ENCODE measurements around the gene TSPAN4. TPM values are rescaled to one million over a fixed set of nuclear protein-coding genes. Genes with fewer than 3 reads are reported as not detected.

Gene TSPAN4
- total and polyA plus RNA-seq, 10 of the 15 experiments (the other 5 are each of a cell fraction or from before 2014, with no cell fraction given), result 0.37 to 14.0 (median 8.5) TPM; not detected in 1

GRCh38 chr11:855796-856195 lies 13.1 kb downstream of the TSPAN4 start (continued):
- TF ChIP-seq PBX3 (IDR thresholded peaks at IDR 0.05; ENCODE audit: insufficient replicate concordance, low read depth, low read length) (no peak), ZNF687 (IDR thresholded peaks at IDR 0.05) (no peak), YBX1 (IDR thresholded peaks at IDR 0.05) (no peak), PML (IDR thresholded peaks at IDR 0.05; ENCODE audit: low read length) (no peak)

GRCh38 chr11:856397-856796 lies 13.7 kb downstream of the TSPAN4 start:
- CTCF ChIA-PET, result no interaction called here
- FAIRE-seq (no peak), ATAC-seq (no peak), DNase-seq (ENCODE audit: low read depth, low spot score) (no peak)
- 23% methylated on average over 8 of the region's 8 CpGs for WGBS (ENCODE audit: insufficient coverage, insufficient replicate concordance, low lambda C conversion rate, missing lambda C conversion rate)
- Histone ChIP-seq H3K4me1 (ENCODE audit: control insufficient read depth, insufficient read depth, low read length) (no peaks in the 10 kb centered on the region), H3K79me2 (ENCODE audit: control insufficient read depth, insufficient read depth, low read length) (no peaks in the 10 kb centered on the region), H3K9ac (ENCODE audit: control insufficient read depth, insufficient read depth, low read length) (no peak overlapping the region), H2AFZ (ENCODE audit: control insufficient read depth, low read depth, low read length) (no peak overlapping the region), H3K36me3 (ENCODE audit: control insufficient read depth in 2 of 2, insufficient read depth in 2 of 2, low read length in 1 of 2) (no peaks in the 10 kb centered on the region), H4K20me1 (ENCODE audit: control insufficient read depth, insufficient read depth) (no peaks in the 10 kb centered on the region), H3K4me3 (no peak overlapping the region), H3K4me2 (ENCODE audit: control insufficient read depth, insufficient read depth) (no peak overlapping the region), H3K9me3 (replicated peaks; ENCODE audit: control insufficient read depth, insufficient read depth, low read length) (no peaks in the 10 kb centered on the region), H3K27me3 (replicated peaks in 1 of 2; ENCODE audit: control insufficient read depth in 2 of 2, insufficient read depth in 2 of 2, low read length in 1 of 2) (no peaks in the 10 kb centered on the region), H3K27ac (ENCODE audit: control insufficient read depth, insufficient read depth) (no peak overlapping the region)
- no TSS peak for BruUV-seq (replicated peaks)
- intact Hi-C loops (cut with micrococcal nuclease; ENCODE audit: unreplicated experiment), result no loop called here
- in situ Hi-C loops (cut with MboI), result no loop called here
- TF ChIP-seq PML (IDR thresholded peaks at IDR 0.05; ENCODE audit: low read length) (no peak), IRF5 (IDR thresholded peaks at IDR 0.05; ENCODE audit: borderline replicate concordance) (no peak), MEF2B (IDR thresholded peaks at IDR 0.05; ENCODE audit: partially characterized antibody, poor library complexity, severe bottlenecking) (no peak), SUPT20H (IDR thresholded peaks at IDR 0.05; ENCODE audit: borderline replicate concordance, control insufficient read depth, low read depth, low read length) (no peak), SREBF2 (IDR thresholded peaks at IDR 0.05; ENCODE audit: low read length) (no peak), ZBED1 (IDR thresholded peaks at IDR 0.05; ENCODE audit: borderline replicate concordance) (no peak)
- POLR2A ChIA-PET, result no interaction called here
- RAD21 ChIA-PET (ENCODE audit: unreplicated experiment), result no interaction called here
- SMC1A ChIA-PET (ENCODE audit: uncharacterized antibody, unreplicated experiment), result no interaction called here
